Endometrial microvascular endothelial cells (primary cell): ENCODE results near the gene HAUS8. TPM values are rescaled to one million over a fixed set of nuclear protein-coding genes. Genes with fewer than 3 reads are reported as not detected.
"Not testable (repeated sequence)": the region's sequence is repeated elsewhere in the genome, so short reads cannot be mapped to it uniquely, and the experiment has no call there.

Experiments used
- in situ Hi-C: cut with HindIII; loops from 2 replicates; pipeline ENCODE4 v1.10.0; 2017; ENCODE audit warnings: low sequenced_read_pairs, low pct_unique_long_range_greater_than_20kb; ENCODE audit errors: inconsistent ontology term
- total RNA-seq: library from RNA; depleted of rRNA; stranded (reverse); fragments of >200 nt; gene quantifications from one replicate; pipeline ENCODE4 v1.2.3, GENCODE V29; 2015; ENCODE audit errors: inconsistent ontology term

The HAUS8 gene
- total RNA-seq, 1 donor from 2014 or later = 14.2 TPM

GRCh38 chr19:17021328-17021727, 53.9 kb downstream of the HAUS8 start:
- in situ Hi-C loops = no loop called here

- in situ Hi-C loops = no loop called here
These were observed 54.4 kb downstream of the HAUS8 start for GRCh38 chr19:17020823-17021222.

GRCh38 chr19:17020385-17020784, 54.9 kb downstream of the HAUS8 start:
- in situ Hi-C loops = no loop called here

- in situ Hi-C loops = not testable (repeated sequence)
These were observed 60.9 kb downstream of the HAUS8 start for GRCh38 chr19:17014212-17014861.

- in situ Hi-C loops = no loop called here
These were observed 63.8 kb downstream of the HAUS8 start for GRCh38 chr19:17011485-17011884.

- in situ Hi-C loops = no loop called here
These were observed 68.7 kb downstream of the HAUS8 start for GRCh38 chr19:17006579-17006978.

GRCh38 chr19:17005000-17005399, 70.3 kb downstream of the HAUS8 start:
- in situ Hi-C loops = no loop called here

GRCh38 chr19:17004386-17004785, 70.9 kb downstream of the HAUS8 start:
- in situ Hi-C loops = no loop called here

- in situ Hi-C loops = no loop called here
These were observed 72.8 kb downstream of the HAUS8 start for GRCh38 chr19:17002455-17002854.

- in situ Hi-C loops = no loop called here
These were observed 73.6 kb downstream of the HAUS8 start for GRCh38 chr19:17001603-17002183.

Other genes starting within 250 kb of the HAUS8 start
- gene SIN3B, start 246.1 kb downstream of the HAUS8 start, total RNA-seq = 23.3 TPM
- not detected for gene F2RL3, start 186.5 kb downstream of the HAUS8 start, total RNA-seq
- gene CPAMD8, start 48.6 kb downstream of the HAUS8 start, total RNA-seq = 0.46 TPM
- 60.7 TPM for gene MYO9B, start 325 bp upstream of the HAUS8 start, total RNA-seq
- 11.1 TPM for gene USE1, start 139.9 kb upstream of the HAUS8 start, total RNA-seq
- gene OCEL1, start 150.8 kb upstream of the HAUS8 start, total RNA-seq = 2.7 TPM
- 40.9 TPM for gene NR2F6, start 170.5 kb upstream of the HAUS8 start, total RNA-seq
- 18.5 TPM for gene USHBP1, start 189.3 kb upstream of the HAUS8 start, total RNA-seq
- 139 TPM for gene BABAM1, start 192.0 kb upstream of the HAUS8 start, total RNA-seq
- gene ANKLE1, start 206.4 kb upstream of the HAUS8 start, total RNA-seq = 1.0 TPM
- gene ABHD8, start 228.0 kb upstream of the HAUS8 start, total RNA-seq = 6.6 TPM
- gene MRPL34, start 230.4 kb upstream of the HAUS8 start, total RNA-seq = 115 TPM
- gene DDA1, start 234.1 kb upstream of the HAUS8 start, total RNA-seq = 48.1 TPM